Right cardiac atrium (tissue), 5 donors: ENCODE results near the gene SLC46A2. TPM values are rescaled to one million over a fixed set of nuclear protein-coding genes. Genes with fewer than 3 reads are reported as not detected.
A peak's percentile ranks its signal among the peaks of the same experiment; 100 is the strongest.

ENCODE experiments used
- ATAC-seq, 2 donors: fragments of 200-7000 bp; cut with Tn5 transposase; one replicate each; pipeline versions ENCODE4 v1.8.0 to v1.9.1; 2020; ENCODE audit warnings: moderate library complexity in 2 of 2, mild to moderate bottlenecking in 1 of 2
- DNase-seq, 3 donors: peaks; one replicate each; pipeline ENCODE4 v3.0.0-alpha.2; 2020
- H3K27ac ChIP-seq: one replicate; pipeline ENCODE4 v1.5.1; 2013; ENCODE audit warnings: mild to moderate bottlenecking, low read length, control low read depth, moderate library complexity
- H3K27me3 ChIP-seq: one replicate; pipeline ENCODE4 v1.6.1; 2013; ENCODE audit not compliant: control insufficient read depth, insufficient read depth
- H3K4me1 ChIP-seq: one replicate; pipeline ENCODE4 v1.6.1; 2013; ENCODE audit warnings: low read length; ENCODE audit not compliant: control insufficient read depth, insufficient read depth
- H3K4me3 ChIP-seq: one replicate; pipeline ENCODE4 v1.5.1; 2013; ENCODE audit warnings: low read length, control low read depth
- H3K9me3 ChIP-seq: one replicate; pipeline ENCODE4 v1.6.1; 2013; ENCODE audit warnings: low read length; ENCODE audit not compliant: control insufficient read depth
- WGBS: extraction: QIAGEN DNeasy Blood & Tissue Kit; methylation state at CpG from one replicate; pipeline ENCODE4 v1.1.7; 2013; 5-methylcytosine and 5-hydroxymethylcytosine counted together
- intact Hi-C, 4 donors: fragments of 100-400 bp; cut with DNase I; formaldehyde crosslinking; loops; one replicate each; pipeline versions ENCODE4 v1.11.0 to v1.14.0; 2022 to 2023
- long read RNA-seq, 4 donors: library from polyadenylated mRNA; unstranded; transcript quantifications; one replicate each; pipeline ENCODE4 v2.0.0, GENCODE V29; 2020 to 2021
- polyA plus RNA-seq: library from polyadenylated mRNA; stranded (reverse); fragments of 200-250 nt; gene quantifications from one replicate; pipeline ENCODE4 v1.2.3, GENCODE V29; 2013
- total RNA-seq, 4 donors: library from RNA; stranded (reverse); fragmentation: NEBNext Ultra II Directional; extraction: Animal tissue kit (Norgen Biotek cat#: 25700); gene quantifications; one replicate each; pipeline ENCODE4 v1.2.1, GENCODE V29; 2021
- donor health status: healthy with polysubstance abuse.
- donor health status: DM: no; HTN: yes; CAD: no.
- donor health status: DM: no; HTN: no; CAD: no.
- donor health status: DM: no; HTN: yes; CAD: no; lungs with severe emphysema.
- donor health status: DM: yes; HTN: yes; CAD: no.

The SLC46A2 gene
- total RNA-seq (not detected), polyA plus RNA-seq (0.02 TPM)
- long read RNA-seq, donor 1: 0 reads
- long read RNA-seq, donor 2: 0 reads
- long read RNA-seq, donor 3, partial matches to known transcripts: 0 of 1 reads
- long read RNA-seq, donor 3, other reads (novel, unspliced or antisense): 0 of 1 reads
- long read RNA-seq, donor 4, partial matches to known transcripts: 0 of 1 reads
- long read RNA-seq, donor 4, other reads (novel, unspliced or antisense): 0 of 1 reads

DNA sequence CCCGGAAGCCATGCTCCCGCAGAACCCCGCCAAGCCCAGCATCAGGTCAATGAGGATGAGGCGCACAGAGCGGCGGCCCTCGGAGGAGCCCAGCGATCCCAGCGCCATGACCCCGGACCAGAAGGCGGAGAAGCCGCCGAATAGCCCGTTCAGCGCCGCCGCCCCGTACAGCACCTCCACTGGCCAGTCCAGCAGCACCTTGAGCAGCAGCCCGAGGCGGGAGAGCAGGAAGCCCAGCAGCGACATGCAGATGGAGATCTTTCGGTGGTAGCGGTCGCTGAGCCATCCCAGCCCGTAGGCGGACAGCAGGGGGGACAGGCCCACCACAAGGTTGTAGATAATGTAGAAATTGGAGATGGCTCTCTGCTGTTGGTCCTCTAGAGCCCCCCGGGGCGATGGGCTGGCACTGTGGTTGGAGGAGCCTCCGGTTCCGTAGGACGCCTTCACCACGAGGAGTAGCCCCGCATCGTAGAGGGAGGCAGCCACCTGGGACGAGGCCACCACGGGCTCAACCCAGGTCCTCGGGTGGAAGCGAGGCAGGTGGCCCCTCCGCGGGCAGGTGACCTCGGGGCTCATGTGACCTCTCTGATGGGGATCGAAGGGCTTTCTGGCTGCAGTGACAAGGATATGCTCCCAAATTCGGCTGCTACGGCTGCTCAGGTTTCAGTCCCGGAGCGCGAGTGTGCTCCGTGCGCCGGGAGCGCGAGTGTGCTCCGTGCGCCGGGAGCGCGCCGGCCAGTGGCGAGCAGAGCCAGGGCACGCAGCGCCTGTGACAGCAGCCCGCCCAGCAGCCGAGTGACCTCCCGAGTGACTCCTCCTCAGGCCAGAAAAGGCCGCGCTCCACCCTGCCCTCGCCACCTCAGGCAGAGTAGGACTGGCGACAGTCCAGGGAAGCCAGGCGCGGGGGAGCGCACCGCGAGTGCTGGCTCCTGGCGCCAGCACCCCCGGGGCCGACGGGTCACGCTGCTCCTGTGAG lies at the start of gene SLC46A2:
Gene SLC46A2, minus strand, starts transcription at position 771 of the 976 bp plus-strand sequence. Its CDS starts 195 bp downstream, at position 576.
- no peak within 1 kb of the TSS for H3K27ac ChIP-seq
- H3K4me3 ChIP-seq: peak within 1 kb of the TSS; percentile 17
- H3K9me3 ChIP-seq: no peaks in the 10 kb centered on the region
- WGBS: 13% methylated on average over 78 of the region's 78 CpGs
- peaks cover 4% of the 10 kb centered on the region for H3K4me1 ChIP-seq
- DNase-seq (peak; percentile 25 to 69 (median 66)), ATAC-seq (peak; percentile 38 to 66)
- H3K27me3 ChIP-seq: no peaks in the 10 kb centered on the region
- intact Hi-C loops: no loop called here

DNA sequence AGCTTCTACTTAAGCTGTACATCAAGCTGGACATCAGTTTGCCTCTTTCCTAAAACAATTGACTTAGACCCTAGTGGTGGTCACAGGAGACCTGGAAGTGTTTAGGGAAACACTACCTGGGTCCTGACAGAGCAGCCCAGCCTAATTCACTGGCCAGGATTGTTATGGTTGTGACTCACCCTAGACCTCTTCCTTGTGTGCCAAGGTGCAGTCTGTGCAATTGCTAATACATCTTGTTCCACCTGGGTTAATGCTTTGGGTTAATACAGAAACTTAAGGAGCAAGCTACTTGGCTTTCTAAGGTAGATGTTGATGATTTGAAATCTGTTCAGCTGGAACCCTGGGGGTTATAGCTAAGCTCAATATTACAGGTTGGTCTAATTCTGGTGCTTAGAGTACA lies 48.7 kb upstream of the SLC46A2 start:
- intact Hi-C loops: loop anchor here in 1 of 4 donors (10.0 kb wide), 1 partner anchor 155 kb away; no protein-coding TSS in a partner anchor
- no peak overlapping the region for H3K4me3 ChIP-seq
- H3K9me3 ChIP-seq: no peaks in the 10 kb centered on the region
- DNase-seq (no peak), ATAC-seq (no peak)
- no peak overlapping the region for H3K27ac ChIP-seq
- no peaks in the 10 kb centered on the region for H3K4me1 ChIP-seq
- H3K27me3 ChIP-seq: peaks cover 3% of the 10 kb centered on the region

DNA sequence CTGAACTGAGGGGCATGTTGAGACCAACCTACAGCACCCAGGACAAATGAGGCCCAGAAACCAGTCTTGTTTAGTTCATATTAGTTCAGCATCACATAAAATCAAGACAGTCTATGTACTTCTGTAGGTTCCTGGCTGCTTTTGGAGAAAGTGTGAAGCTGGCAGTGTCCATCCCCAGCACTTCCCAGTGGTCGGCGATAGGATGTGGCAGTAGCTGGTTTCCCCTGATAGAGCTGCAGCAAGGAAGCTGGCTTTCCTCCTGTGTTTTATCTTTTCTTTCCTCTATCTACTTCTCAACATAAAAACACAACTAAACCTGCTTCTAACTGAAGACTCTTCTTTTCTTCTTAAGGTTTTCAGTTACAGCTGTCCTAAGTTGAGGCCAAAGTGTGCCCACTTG lies 43.0 kb upstream of the SLC46A2 start:
- no peak for ATAC-seq
- 46% methylated on average over 2 of the region's 2 CpGs for WGBS
- H3K27ac ChIP-seq: no peak overlapping the region
- no peak for DNase-seq
- H3K4me3 ChIP-seq: no peak overlapping the region
- intact Hi-C loops: loop anchor here in 1 of 4 donors (10.0 kb wide), 1 partner anchor 161 kb away; no protein-coding TSS in a partner anchor
- no peaks in the 10 kb centered on the region for H3K4me1 ChIP-seq
- no peaks in the 10 kb centered on the region for H3K9me3 ChIP-seq
- H3K27me3 ChIP-seq: peaks cover 3% of the 10 kb centered on the region

DNA sequence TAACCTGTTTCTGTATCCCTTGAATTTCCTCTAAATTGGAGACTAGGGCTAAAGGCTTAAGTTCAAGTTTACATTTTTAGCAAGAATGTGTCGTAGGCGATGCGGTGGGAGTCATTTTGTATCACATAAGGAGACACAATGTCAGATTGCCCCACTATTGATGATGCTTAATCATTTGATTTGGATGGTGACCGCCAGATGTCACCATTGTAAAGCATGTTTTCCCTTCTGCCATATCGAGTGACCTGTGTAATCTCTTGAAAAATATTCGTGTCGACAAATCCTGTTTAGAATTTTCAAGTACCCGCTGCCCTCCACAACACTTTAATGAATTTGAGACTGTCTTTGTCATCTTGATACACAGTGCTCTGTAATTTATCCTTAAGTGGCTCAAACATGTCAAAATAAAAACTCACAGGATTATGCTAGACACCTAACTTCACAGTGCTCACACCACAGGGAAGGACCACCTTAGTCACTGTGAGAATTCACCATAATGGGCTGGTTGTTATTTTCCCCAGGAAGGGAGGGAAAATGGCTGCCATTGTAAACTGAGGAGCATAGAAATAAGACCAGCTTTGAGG lies 34.5 kb upstream of the SLC46A2 start:
- intact Hi-C loops: no loop called here

GRCh38 chr9:112921549-112921948 lies 30.9 kb upstream of the SLC46A2 start:
- Histone ChIP-seq H3K9me3 (no peaks in the 10 kb centered on the region), H3K27me3 (no peaks in the 10 kb centered on the region), H3K27ac (no peak overlapping the region), H3K4me1 (no peaks in the 10 kb centered on the region), H3K4me3 (no peak overlapping the region)
- WGBS: 8% methylated on average over 3 of the region's 3 CpGs
- DNase-seq: no peak
- peak in 1 of 2 donors; percentile 50 for ATAC-seq
- intact Hi-C loops: loop anchor here in 1 of 4 donors (5.0 kb wide), 1 partner anchor 191 kb away; no protein-coding TSS in a partner anchor

More for the DNA sequence above, 34.5 kb upstream of the SLC46A2 start:
- Histone ChIP-seq H3K4me3 (no peak overlapping the region), H3K9me3 (no peaks in the 10 kb centered on the region), H3K27me3 (peaks cover 2% of the 10 kb centered on the region), H3K27ac (no peak overlapping the region), H3K4me1 (no peaks in the 10 kb centered on the region)
- 28% methylated on average over 8 of the region's 8 CpGs for WGBS
- ATAC-seq: no peak
- no peak for DNase-seq

- Histone ChIP-seq H3K4me1 (no peaks in the 10 kb centered on the region), H3K27me3 (no peaks in the 10 kb centered on the region), H3K27ac (no peak overlapping the region), H3K9me3 (no peaks in the 10 kb centered on the region), H3K4me3 (no peak overlapping the region)
- intact Hi-C loops: no loop called here
- 39% methylated on average over 1 of the region's 1 CpG for WGBS
- DNase-seq (no peak), ATAC-seq (no peak)
Observed at GRCh38 chr9:112917987-112918362, 27.3 kb upstream of the SLC46A2 start.

GRCh38 chr9:112917047-112917986 lies 26.6 kb upstream of the SLC46A2 start:
- intact Hi-C loops: no loop called here
- ATAC-seq (no peak), DNase-seq (no peak)
- no peak overlapping the region for H3K4me3 ChIP-seq
- WGBS: 81% methylated on average over 1 of the region's 1 CpG
- H3K4me1 ChIP-seq: no peaks in the 10 kb centered on the region
- no peaks in the 10 kb centered on the region for H3K27me3 ChIP-seq
- H3K9me3 ChIP-seq: no peaks in the 10 kb centered on the region
- no peak overlapping the region for H3K27ac ChIP-seq

DNA sequence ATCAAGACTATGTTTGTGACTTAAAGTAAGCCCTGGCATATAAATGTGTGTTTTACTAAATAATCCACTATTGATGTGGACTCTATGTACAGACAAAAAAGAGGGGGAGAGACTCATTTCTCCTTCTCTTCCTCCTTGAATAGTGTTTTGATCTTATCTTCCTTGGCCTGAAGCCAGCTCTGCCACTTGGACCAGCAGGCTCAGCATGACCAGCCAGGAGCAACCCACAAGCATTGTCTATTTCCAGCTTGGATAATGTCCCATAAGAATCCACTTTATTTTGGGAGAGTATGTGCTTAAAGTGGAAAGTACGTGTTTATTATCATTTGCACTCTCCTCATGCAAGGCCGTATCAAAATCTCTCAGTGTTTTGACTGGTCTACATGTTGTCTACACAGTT lies 23.8 kb upstream of the SLC46A2 start:
- WGBS: 21% methylated on average over 2 of the region's 2 CpGs
- Histone ChIP-seq H3K9me3 (no peaks in the 10 kb centered on the region), H3K4me3 (no peak overlapping the region), H3K27ac (no peak overlapping the region), H3K4me1 (no peaks in the 10 kb centered on the region), H3K27me3 (no peaks in the 10 kb centered on the region)
- DNase-seq (peak in 1 of 3 donors; percentile 39), ATAC-seq (peak in 1 of 2 donors; percentile 29)
- intact Hi-C loops: no loop called here

GRCh38 chr9:112913326-112913725 lies 22.6 kb upstream of the SLC46A2 start:
- intact Hi-C loops: no loop called here

GRCh38 chr9:112912636-112913035 lies 22.0 kb upstream of the SLC46A2 start:
- 88% methylated on average over 3 of the region's 3 CpGs for WGBS
- DNase-seq: no peak
- no peaks in the 10 kb centered on the region for H3K27me3 ChIP-seq
- intact Hi-C loops: no loop called here
- H3K27ac ChIP-seq: no peak overlapping the region
- ATAC-seq: no peak
- H3K4me1 ChIP-seq: no peaks in the 10 kb centered on the region
- no peak overlapping the region for H3K4me3 ChIP-seq
- no peaks in the 10 kb centered on the region for H3K9me3 ChIP-seq

More at GRCh38 chr9:112913326-112913725, 22.6 kb upstream of the SLC46A2 start:
- no peak overlapping the region for H3K4me3 ChIP-seq
- no peaks in the 10 kb centered on the region for H3K27me3 ChIP-seq
- no peak overlapping the region for H3K27ac ChIP-seq
- 75% methylated on average over 4 of the region's 4 CpGs for WGBS
- DNase-seq (no peak), ATAC-seq (no peak)
- H3K4me1 ChIP-seq: no peaks in the 10 kb centered on the region
- H3K9me3 ChIP-seq: no peaks in the 10 kb centered on the region
